HG03442 (cell line): ENCODE measurements around the gene PAXIP1.

Experiments
- ATAC-seq: cut with Tn5 transposase; IDR thresholded peaks from one replicate; pipeline ENCODE4 v1.9.1; 2021; ENCODE audit warnings: mild to moderate bottlenecking, moderate library complexity; ENCODE audit not compliant: unreplicated experiment

The PAXIP1 gene

DNA sequence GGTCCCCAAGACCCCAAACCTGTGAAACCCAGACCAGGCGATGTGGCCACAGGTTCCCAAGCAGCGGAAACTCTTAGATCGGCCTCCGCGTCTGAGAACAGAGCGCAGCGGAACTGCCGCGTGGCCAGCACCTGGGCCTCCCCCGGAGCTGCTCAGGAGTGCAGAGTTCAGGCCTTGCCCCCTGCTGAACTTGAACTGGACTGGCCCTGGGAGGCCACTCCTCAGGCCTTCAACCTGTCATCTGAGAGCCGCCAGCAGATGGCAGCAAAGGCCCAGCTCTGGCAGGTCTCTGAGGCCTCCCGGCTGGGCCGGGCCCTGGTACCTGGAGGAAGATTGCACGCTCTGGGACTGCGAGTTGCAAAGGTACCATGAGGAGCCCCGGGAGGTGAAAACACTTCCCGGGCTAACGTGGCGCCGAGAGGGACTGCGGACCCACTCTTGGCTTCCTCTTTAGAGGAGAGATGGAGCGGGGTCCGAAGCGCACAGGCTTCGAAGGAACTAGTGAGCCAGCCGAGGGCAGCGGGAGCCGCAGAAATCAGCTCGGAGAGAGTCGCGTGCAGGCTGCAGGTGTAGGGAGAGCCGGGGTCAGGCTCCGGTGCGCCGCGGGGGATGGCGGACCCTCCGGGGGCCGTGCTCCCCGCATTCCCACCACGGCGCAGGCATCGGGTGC is 89.2 kb downstream of the PAXIP1 start:
- peak; percentile 98 for ATAC-seq

DNA sequence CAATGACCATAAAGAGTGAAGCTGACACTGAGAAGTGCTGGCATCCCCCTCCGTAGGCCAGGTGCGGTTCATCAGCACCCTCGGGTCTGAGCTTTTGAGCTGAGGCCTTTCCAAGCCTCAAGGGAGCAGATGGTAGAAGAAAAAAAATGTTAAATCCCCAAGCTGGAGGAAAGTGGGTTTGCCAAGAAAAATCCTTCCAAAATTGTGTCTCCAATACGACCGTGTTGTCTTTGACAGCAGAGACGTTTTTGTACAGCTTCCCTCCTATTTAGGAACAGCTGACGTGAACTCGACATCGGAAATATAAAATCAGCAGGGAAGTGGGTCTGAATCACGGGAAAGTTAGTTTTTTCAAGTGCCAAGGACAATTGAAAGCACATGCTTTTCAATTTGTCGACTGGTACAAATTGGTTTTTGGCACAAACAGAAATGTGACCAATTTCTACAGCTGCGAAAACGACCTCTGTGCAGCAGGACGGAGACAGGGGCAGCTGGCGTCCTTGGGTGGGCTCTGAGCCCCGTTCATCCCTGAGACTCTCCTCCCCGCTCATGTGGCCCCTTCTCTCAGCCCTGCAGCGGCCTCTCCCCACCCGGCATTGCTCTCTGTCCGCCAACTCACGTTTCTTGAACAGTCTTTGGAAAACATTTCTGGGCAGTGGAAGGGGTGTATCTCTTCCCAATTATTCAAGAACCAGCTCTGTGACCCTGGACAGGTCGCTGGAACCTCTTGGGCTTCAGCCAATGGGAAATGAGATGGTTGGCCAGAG is 89.9 kb downstream of the PAXIP1 start:
- ATAC-seq = no peak

GRCh38 chr7:154911862-154912455 is 91.0 kb downstream of the PAXIP1 start:
- no peak for ATAC-seq

DNA sequence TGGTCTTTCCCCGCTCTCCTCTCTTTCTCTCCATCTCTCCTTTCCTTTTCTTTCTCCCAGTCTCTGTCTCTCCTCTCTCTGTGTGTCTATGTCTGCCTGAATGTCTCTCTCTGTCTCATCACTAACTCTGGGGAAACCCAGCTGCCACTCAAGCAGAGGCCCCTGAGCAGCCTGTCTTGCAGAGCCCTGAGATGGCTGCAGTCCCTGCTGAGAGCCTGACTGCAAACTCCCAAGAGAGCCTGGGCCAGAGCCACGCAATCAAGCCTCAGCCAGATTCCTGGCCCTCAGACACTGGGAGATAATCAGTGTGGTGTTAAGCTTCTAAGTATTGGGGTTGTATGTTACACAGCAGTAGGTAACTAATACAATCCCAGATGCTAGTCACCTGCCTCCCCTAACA is 91.5 kb downstream of the PAXIP1 start:
- no peak for ATAC-seq

DNA sequence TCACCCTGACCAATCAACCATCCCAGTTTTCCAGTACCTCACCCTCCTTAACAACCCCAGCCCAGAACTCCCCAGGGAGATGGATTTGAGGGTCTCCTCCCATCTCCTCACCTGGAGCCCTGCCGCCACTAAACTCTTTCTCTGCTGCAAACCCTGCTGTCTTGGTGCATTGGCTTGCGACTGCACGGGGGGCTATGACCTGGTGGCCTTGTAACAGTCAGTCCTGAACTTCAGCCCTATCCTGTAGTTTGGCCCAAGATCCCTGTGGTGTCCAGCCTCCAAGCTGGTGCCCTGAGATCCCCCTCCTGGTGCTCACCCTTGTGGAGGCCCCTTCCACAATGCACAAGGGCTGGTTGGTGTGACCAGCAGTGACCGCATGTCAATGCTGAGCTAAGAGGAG is 91.9 kb downstream of the PAXIP1 start:
- ATAC-seq = no peak

- ATAC-seq = no peak
These were observed 92.8 kb downstream of the PAXIP1 start for GRCh38 chr7:154910125-154910524.

DNA sequence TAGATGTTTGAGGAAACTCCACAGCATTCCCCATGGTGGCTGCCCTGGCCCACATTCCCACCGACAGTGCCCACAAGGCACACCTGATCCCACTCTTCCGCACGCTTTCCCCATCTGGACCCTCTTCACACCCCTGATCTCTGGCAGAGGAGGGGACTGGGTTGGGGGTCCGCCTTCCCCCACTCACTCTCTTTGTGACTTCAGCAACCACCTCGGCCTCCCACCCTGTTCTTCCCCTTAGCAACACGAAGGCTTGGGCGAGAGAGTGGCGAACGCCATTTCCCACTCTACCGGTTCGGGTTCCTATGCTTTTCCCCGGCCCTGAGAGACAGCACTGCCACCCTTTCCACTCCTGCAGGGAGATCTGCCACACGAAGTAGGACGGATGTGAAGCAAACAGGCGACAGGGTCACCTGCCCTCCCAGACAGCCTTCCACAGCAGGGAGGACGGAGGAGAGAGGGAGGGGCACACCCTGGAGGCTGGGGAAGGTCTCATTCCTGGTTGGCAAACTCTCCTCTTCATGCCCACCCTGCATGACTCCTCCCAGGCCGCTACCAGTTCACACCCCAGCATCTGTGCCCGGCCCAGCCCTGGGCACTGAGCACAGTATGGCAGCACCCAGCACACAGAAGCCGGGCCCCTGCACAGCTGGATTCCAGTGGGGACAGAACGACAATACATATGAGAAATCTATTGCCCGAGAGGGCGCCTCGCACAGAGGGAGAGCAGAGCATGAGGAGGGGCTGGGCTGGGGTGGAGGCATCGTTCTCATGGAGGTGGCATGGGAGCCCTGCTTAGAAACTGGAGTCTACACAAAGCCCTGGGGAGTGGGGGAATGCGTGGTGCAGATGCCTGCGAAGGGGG is 93.5 kb downstream of the PAXIP1 start:
- no peak for ATAC-seq

- ATAC-seq = no peak
These were observed 95.0 kb downstream of the PAXIP1 start for GRCh38 chr7:154907651-154908620.

DNA sequence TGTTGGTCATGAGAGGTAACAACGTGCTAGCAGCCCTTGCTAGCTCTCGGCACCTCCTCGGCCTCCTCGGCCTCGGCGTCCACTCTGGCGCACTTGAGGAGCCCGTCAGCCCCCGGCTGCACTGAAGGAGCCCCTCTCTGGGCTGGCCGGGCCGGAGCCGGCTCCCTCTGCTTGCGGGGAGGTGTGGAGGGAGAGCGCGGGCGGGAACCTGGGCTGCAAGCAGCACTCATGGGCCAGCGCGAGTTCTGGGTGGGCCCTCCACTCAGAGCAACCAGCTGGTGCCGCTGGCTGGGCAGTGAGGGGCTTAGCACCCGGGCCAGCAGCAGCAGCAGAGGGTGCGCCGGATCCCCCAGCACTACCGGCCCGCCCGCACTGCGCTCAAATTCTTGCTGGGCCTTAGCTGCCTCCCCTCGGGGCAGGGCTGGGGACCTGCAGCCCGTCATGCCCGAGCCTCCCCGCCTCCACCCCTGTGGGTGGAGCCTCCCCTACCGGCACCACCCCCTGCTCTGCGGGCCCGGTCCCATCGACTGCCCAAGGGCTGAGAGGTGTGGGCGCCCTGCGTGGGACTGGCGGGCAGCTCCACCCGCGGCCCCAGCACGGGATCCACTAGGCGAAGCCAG is 96.1 kb downstream of the PAXIP1 start:
- ATAC-seq = no peak

- ATAC-seq = no peak
These were observed 96.7 kb downstream of the PAXIP1 start for GRCh38 chr7:154906201-154906600.

GRCh38 chr7:154905615-154906014 is 97.3 kb downstream of the PAXIP1 start:
- no peak for ATAC-seq

DNA sequence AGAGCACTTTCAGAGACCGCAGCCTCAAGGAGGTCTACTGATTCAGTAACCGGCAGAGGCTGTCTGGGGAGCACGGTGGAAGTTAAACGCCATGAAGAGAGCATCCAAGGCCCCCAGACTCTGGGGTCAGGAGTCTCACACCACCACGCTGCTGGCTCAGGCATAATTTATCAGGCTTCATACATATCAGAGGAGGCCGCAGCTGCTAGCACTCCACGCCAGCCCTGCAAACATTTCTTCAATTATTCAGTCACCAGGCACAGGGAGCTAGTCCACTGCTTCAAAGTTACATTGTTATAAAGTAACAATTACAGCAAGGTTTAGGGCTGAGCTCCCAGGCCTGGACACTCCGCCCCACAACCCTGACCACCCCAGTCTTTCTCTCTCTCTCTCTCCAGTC is 97.8 kb downstream of the PAXIP1 start:
- ATAC-seq = no peak

GRCh38 chr7:154903083-154903731 is 99.7 kb downstream of the PAXIP1 start:
- ATAC-seq = no peak

DNA sequence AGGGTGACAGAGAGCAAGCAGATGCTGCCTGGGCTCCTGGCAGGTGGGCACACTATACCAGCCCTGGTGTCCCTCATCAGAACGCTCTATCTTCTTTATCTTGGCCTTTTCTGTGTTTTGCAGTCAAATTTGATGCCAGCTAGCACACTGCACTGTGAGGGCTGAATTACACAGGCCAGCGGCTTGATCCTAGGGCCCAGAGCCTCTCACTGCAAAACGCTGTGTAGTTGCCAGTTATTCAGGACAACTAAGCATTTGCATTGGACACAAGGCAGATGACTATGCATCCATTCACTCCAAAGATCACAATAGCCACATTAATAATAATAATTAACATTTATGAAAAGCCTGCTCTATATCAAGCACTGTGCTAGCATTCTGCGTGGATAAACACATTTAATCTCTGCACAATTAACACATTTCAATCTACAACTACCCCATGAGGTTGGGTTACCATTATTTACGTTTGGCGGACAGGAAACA is 100.3 kb downstream of the PAXIP1 start:
- no peak for ATAC-seq

- ATAC-seq = no peak
These were observed 103.1 kb downstream of the PAXIP1 start for GRCh38 chr7:154899862-154900261.

GRCh38 chr7:154898973-154899855 is 103.7 kb downstream of the PAXIP1 start:
- no peak for ATAC-seq

- no peak for ATAC-seq
These were observed 106.8 kb downstream of the PAXIP1 start for GRCh38 chr7:154896076-154896475.
